Breast epithelium (tissue), 3 donors: Measurements from ENCODE around the gene C2orf81.

Source experiments
- POLR2AphosphoS5 ChIP-seq, 3 donors: sonication (generic); formaldehyde crosslinking; IDR thresholded peaks; one replicate each; pipeline ENCODE4 v1.6.1; 2017; ENCODE audit warnings: antibody characterized with exemption in 3 of 3
- TF ChIP-seq, protein P1 (sequence below), 3 donors: fragments of 450-650 bp; IDR thresholded peaks; one replicate each; pipeline ENCODE4 v1.5.1; 2016 to 2017; ENCODE audit warnings: antibody characterized with exemption in 3 of 3, mild to moderate bottlenecking in 3 of 3, moderate library complexity in 3 of 3

GRCh38 chr2:74406035-74406434 lies 15.4 kb downstream of the C2orf81 start:
- TF ChIP-seq, protein P1, sequence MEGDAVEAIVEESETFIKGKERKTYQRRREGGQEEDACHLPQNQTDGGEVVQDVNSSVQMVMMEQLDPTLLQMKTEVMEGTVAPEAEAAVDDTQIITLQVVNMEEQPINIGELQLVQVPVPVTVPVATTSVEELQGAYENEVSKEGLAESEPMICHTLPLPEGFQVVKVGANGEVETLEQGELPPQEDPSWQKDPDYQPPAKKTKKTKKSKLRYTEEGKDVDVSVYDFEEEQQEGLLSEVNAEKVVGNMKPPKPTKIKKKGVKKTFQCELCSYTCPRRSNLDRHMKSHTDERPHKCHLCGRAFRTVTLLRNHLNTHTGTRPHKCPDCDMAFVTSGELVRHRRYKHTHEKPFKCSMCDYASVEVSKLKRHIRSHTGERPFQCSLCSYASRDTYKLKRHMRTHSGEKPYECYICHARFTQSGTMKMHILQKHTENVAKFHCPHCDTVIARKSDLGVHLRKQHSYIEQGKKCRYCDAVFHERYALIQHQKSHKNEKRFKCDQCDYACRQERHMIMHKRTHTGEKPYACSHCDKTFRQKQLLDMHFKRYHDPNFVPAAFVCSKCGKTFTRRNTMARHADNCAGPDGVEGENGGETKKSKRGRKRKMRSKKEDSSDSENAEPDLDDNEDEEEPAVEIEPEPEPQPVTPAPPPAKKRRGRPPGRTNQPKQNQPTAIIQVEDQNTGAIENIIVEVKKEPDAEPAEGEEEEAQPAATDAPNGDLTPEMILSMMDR (IDR thresholded peaks at IDR 0.05): no peak
- TF ChIP-seq POLR2AphosphoS5 (IDR thresholded peaks at IDR 0.05): no peak
